ENCODE data around the gene SPOCK3. TPM values are rescaled to one million over a fixed set of nuclear protein-coding genes. Genes with fewer than 3 reads are reported as not detected.

SPOCK3 gene
- total and polyA plus RNA-seq, 3 experiments from 2014 or later = not detected

GRCh38 chr4:166842795-166843261 lies 391.5 kb downstream of the SPOCK3 start:
- Histone ChIP-seq H3K4me3 (ENCODE audit: low read length) (no peak overlapping the region), H3K36me3 (ENCODE audit: insufficient read depth, low read length) (no peaks in the 10 kb centered on the region), H3K27ac (ENCODE audit: low read depth, low read length) (no peak overlapping the region), H3K9me3 (ENCODE audit: low read length) (no peaks in the 10 kb centered on the region), H3K27me3 (ENCODE audit: insufficient read depth, low read length, poor library complexity, severe bottlenecking) (no peaks in the 10 kb centered on the region), H3K4me1 (ENCODE audit: insufficient read depth, low read length) (no peaks in the 10 kb centered on the region)
- ChIA-PET POLR2A (no interaction called here), CTCF (no interaction called here)
- no peak overlapping the region for H3K4me3 Mint-ChIP-seq
- H3K27me3 Mint-ChIP-seq = no peaks in the 10 kb centered on the region
- H3K9me3 Mint-ChIP-seq = peaks cover 6 to 16% (median 12%) of the 10 kb centered on the region in 5 donors
- no peak overlapping the region for H3K27ac Mint-ChIP-seq
- no peaks in the 10 kb centered on the region for H3K4me1 Mint-ChIP-seq
- DNase-seq = no peak
- H3K36me3 Mint-ChIP-seq = no peaks in the 10 kb centered on the region

GRCh38 chr4:166839615-166840251 lies 394.6 kb downstream of the SPOCK3 start:
- no peaks in the 10 kb centered on the region for H3K36me3 ChIP-seq (ENCODE audit: insufficient read depth, low read length)
- ChIA-PET CTCF (no interaction called here), POLR2A (no interaction called here)
- H3K4me3 Mint-ChIP-seq = no peak overlapping the region
- H3K4me1 Mint-ChIP-seq = no peaks in the 10 kb centered on the region
- no peak overlapping the region for H3K27ac Mint-ChIP-seq
- no peak overlapping the region for H3K27ac ChIP-seq (ENCODE audit: low read depth, low read length)
- H3K27me3 Mint-ChIP-seq = no peaks in the 10 kb centered on the region
- H3K9me3 ChIP-seq (ENCODE audit: low read length) = no peaks in the 10 kb centered on the region
- DNase-seq = no peak
- H3K27me3 ChIP-seq (ENCODE audit: insufficient read depth, low read length, poor library complexity, severe bottlenecking) = no peaks in the 10 kb centered on the region
- peaks cover 8 to 25% (median 14%) of the 10 kb centered on the region in 5 donors for H3K9me3 Mint-ChIP-seq
- H3K36me3 Mint-ChIP-seq = no peaks in the 10 kb centered on the region
- H3K4me1 ChIP-seq (ENCODE audit: insufficient read depth, low read length) = no peaks in the 10 kb centered on the region
- no peak overlapping the region for H3K4me3 ChIP-seq (ENCODE audit: low read length)

- H3K9me3 ChIP-seq (ENCODE audit: low read length) = no peaks in the 10 kb centered on the region
- ChIA-PET CTCF (no interaction called here), POLR2A (no interaction called here)
- H3K4me1 ChIP-seq (ENCODE audit: insufficient read depth, low read length) = no peaks in the 10 kb centered on the region
- no peak overlapping the region for H3K4me3 ChIP-seq (ENCODE audit: low read length)
- H3K27me3 Mint-ChIP-seq = no peaks in the 10 kb centered on the region
- H3K36me3 Mint-ChIP-seq = no peaks in the 10 kb centered on the region
- no peak for DNase-seq
- peaks cover 8 to 25% (median 14%) of the 10 kb centered on the region in 5 donors for H3K9me3 Mint-ChIP-seq
- H3K27ac Mint-ChIP-seq = no peak overlapping the region
- H3K36me3 ChIP-seq (ENCODE audit: insufficient read depth, low read length) = no peaks in the 10 kb centered on the region
- H3K27ac ChIP-seq (ENCODE audit: low read depth, low read length) = no peak overlapping the region
- no peak overlapping the region for H3K4me3 Mint-ChIP-seq
- no peaks in the 10 kb centered on the region for H3K27me3 ChIP-seq (ENCODE audit: insufficient read depth, low read length, poor library complexity, severe bottlenecking)
- H3K4me1 Mint-ChIP-seq = no peaks in the 10 kb centered on the region
Measured at GRCh38 chr4:166838975-166839614, 395.2 kb downstream of the SPOCK3 start.

GRCh38 chr4:166836865-166837264 lies 397.4 kb downstream of the SPOCK3 start:
- ChIA-PET CTCF (no interaction called here), POLR2A (no interaction called here)
- no peak overlapping the region for H3K27ac ChIP-seq (ENCODE audit: low read depth, low read length)
- H3K4me1 ChIP-seq (ENCODE audit: insufficient read depth, low read length) = no peaks in the 10 kb centered on the region
- no peaks in the 10 kb centered on the region for H3K36me3 Mint-ChIP-seq
- no peak overlapping the region for H3K4me3 Mint-ChIP-seq
- no peaks in the 10 kb centered on the region for H3K27me3 Mint-ChIP-seq
- H3K27ac Mint-ChIP-seq = no peak overlapping the region
- no peaks in the 10 kb centered on the region for H3K9me3 ChIP-seq (ENCODE audit: low read length)
- H3K27me3 ChIP-seq (ENCODE audit: insufficient read depth, low read length, poor library complexity, severe bottlenecking) = no peaks in the 10 kb centered on the region
- H3K9me3 Mint-ChIP-seq = peaks cover 6 to 23% (median 17%) of the 10 kb centered on the region in 5 donors
- H3K36me3 ChIP-seq (ENCODE audit: insufficient read depth, low read length) = no peaks in the 10 kb centered on the region
- DNase-seq = no peak
- no peak overlapping the region for H3K4me3 ChIP-seq (ENCODE audit: low read length)
- H3K4me1 Mint-ChIP-seq = no peaks in the 10 kb centered on the region

- Mint-ChIP-seq H3K9me3 (peaks cover 0 to 16% (median 13%) of the 10 kb centered on the region in 5 donors), H3K36me3 (no peaks in the 10 kb centered on the region), H3K4me3 (no peak overlapping the region), H3K27me3 (no peaks in the 10 kb centered on the region), H3K27ac (no peak overlapping the region), H3K4me1 (no peaks in the 10 kb centered on the region)
- CTCF ChIA-PET = no interaction called here
- Histone ChIP-seq H3K4me3 (ENCODE audit: low read length) (no peak overlapping the region), H3K4me1 (ENCODE audit: insufficient read depth, low read length) (no peaks in the 10 kb centered on the region), H3K9me3 (ENCODE audit: low read length) (no peaks in the 10 kb centered on the region), H3K36me3 (ENCODE audit: insufficient read depth, low read length) (no peaks in the 10 kb centered on the region), H3K27ac (ENCODE audit: low read depth, low read length) (no peak overlapping the region), H3K27me3 (ENCODE audit: insufficient read depth, low read length, poor library complexity, severe bottlenecking) (no peaks in the 10 kb centered on the region)
- no peak for DNase-seq
- POLR2A ChIA-PET = no interaction called here
Measured at GRCh38 chr4:166827629-166828028, 406.7 kb downstream of the SPOCK3 start.

GRCh38 chr4:166827167-166827566 lies 407.1 kb downstream of the SPOCK3 start:
- CTCF ChIA-PET = no interaction called here
- no peak overlapping the region for H3K27ac Mint-ChIP-seq

GRCh38 chr4:166823848-166824247 lies 410.4 kb downstream of the SPOCK3 start:
- Mint-ChIP-seq H3K9me3 (peaks cover 0 to 17% (median 9%) of the 10 kb centered on the region in 5 donors), H3K4me3 (no peak overlapping the region), H3K27ac (no peak overlapping the region), H3K36me3 (no peaks in the 10 kb centered on the region), H3K27me3 (no peaks in the 10 kb centered on the region), H3K4me1 (no peaks in the 10 kb centered on the region)
- Histone ChIP-seq H3K4me3 (ENCODE audit: low read length) (no peak overlapping the region), H3K9me3 (ENCODE audit: low read length) (no peaks in the 10 kb centered on the region), H3K27me3 (ENCODE audit: insufficient read depth, low read length, poor library complexity, severe bottlenecking) (no peaks in the 10 kb centered on the region), H3K27ac (ENCODE audit: low read depth, low read length) (no peak overlapping the region), H3K4me1 (ENCODE audit: insufficient read depth, low read length) (no peaks in the 10 kb centered on the region), H3K36me3 (ENCODE audit: insufficient read depth, low read length) (no peaks in the 10 kb centered on the region)
- POLR2A ChIA-PET = no interaction called here
- CTCF ChIA-PET = no interaction called here
- DNase-seq = no peak

More at GRCh38 chr4:166827167-166827566, 407.1 kb downstream of the SPOCK3 start:
- H3K27me3 Mint-ChIP-seq = no peaks in the 10 kb centered on the region
- H3K27ac ChIP-seq (ENCODE audit: low read depth, low read length) = no peak overlapping the region
- H3K4me3 ChIP-seq (ENCODE audit: low read length) = no peak overlapping the region
- no peaks in the 10 kb centered on the region for H3K27me3 ChIP-seq (ENCODE audit: insufficient read depth, low read length, poor library complexity, severe bottlenecking)
- H3K36me3 ChIP-seq (ENCODE audit: insufficient read depth, low read length) = no peaks in the 10 kb centered on the region
- H3K4me1 Mint-ChIP-seq = no peaks in the 10 kb centered on the region
- peaks cover 0 to 15% (median 10%) of the 10 kb centered on the region in 5 donors for H3K9me3 Mint-ChIP-seq
- H3K4me3 Mint-ChIP-seq = no peak overlapping the region
- no peaks in the 10 kb centered on the region for H3K4me1 ChIP-seq (ENCODE audit: insufficient read depth, low read length)
- no peaks in the 10 kb centered on the region for H3K9me3 ChIP-seq (ENCODE audit: low read length)
- H3K36me3 Mint-ChIP-seq = no peaks in the 10 kb centered on the region
- no peak for DNase-seq
- POLR2A ChIA-PET = no interaction called here

- Histone ChIP-seq H3K9me3 (ENCODE audit: low read length) (no peaks in the 10 kb centered on the region), H3K4me1 (ENCODE audit: insufficient read depth, low read length) (no peaks in the 10 kb centered on the region), H3K4me3 (ENCODE audit: low read length) (no peak overlapping the region), H3K36me3 (ENCODE audit: insufficient read depth, low read length) (no peaks in the 10 kb centered on the region), H3K27me3 (ENCODE audit: insufficient read depth, low read length, poor library complexity, severe bottlenecking) (no peaks in the 10 kb centered on the region), H3K27ac (ENCODE audit: low read depth, low read length) (no peak overlapping the region)
- H3K27ac Mint-ChIP-seq = no peak overlapping the region
- ChIA-PET POLR2A (no interaction called here), CTCF (no interaction called here)
- H3K4me3 Mint-ChIP-seq = no peak overlapping the region
- H3K9me3 Mint-ChIP-seq = peaks cover 0 to 18% (median 9%) of the 10 kb centered on the region in 5 donors
- H3K27me3 Mint-ChIP-seq = no peaks in the 10 kb centered on the region
- no peaks in the 10 kb centered on the region for H3K4me1 Mint-ChIP-seq
- H3K36me3 Mint-ChIP-seq = no peaks in the 10 kb centered on the region
- no peak for DNase-seq
Measured at GRCh38 chr4:166823126-166823525, 411.2 kb downstream of the SPOCK3 start.
